Esophagus (tissue), 2 donors: ENCODE data around the gene PID1. TPM values are rescaled to one million over a fixed set of nuclear protein-coding genes. Genes with fewer than 3 reads are reported as not detected.
A peak's percentile ranks its signal among the peaks of the same experiment; 100 is the strongest.

Experiments
- H3K27ac ChIP-seq, 2 donors: one replicate each; pipeline ENCODE4 v1.5.1; 2013; ENCODE audit warnings: low read depth in 2 of 2, mild to moderate bottlenecking in 2 of 2, inconsistent platforms in 1 of 2, low read length in 1 of 2, moderate library complexity in 1 of 2
- H3K27me3 ChIP-seq, 2 donors: one replicate each; pipeline ENCODE4 v1.6.1; 2013; ENCODE audit warnings: low read length in 2 of 2, control low read depth in 1 of 2, mild to moderate bottlenecking in 1 of 2; ENCODE audit not compliant: insufficient read depth in 2 of 2, control insufficient read depth in 1 of 2
- H3K36me3 ChIP-seq, 2 donors: one replicate each; pipeline ENCODE4 v1.6.1; 2013; ENCODE audit warnings: low read length in 1 of 2; ENCODE audit not compliant: control insufficient read depth in 2 of 2, insufficient read depth in 2 of 2
- H3K4me1 ChIP-seq, 2 donors: one replicate each; pipeline ENCODE4 v1.6.1; 2013; ENCODE audit warnings: low read length in 1 of 2; ENCODE audit not compliant: control insufficient read depth in 2 of 2, insufficient read depth in 2 of 2
- H3K4me3 ChIP-seq, 2 donors: one replicate each; pipeline ENCODE4 v1.5.1; 2013; ENCODE audit warnings: low read length in 2 of 2, mild to moderate bottlenecking in 2 of 2, low read depth in 1 of 2, moderate library complexity in 1 of 2
- H3K9me3 ChIP-seq, 2 donors: one replicate each; pipeline ENCODE4 v1.6.1; 2013; ENCODE audit warnings: mild to moderate bottlenecking in 2 of 2, low read depth in 1 of 2, low read length in 1 of 2, moderate library complexity in 1 of 2; ENCODE audit not compliant: control insufficient read depth in 2 of 2, insufficient read depth in 1 of 2
- WGBS, 2 donors: extraction: QIAGEN DNeasy Blood & Tissue Kit; methylation state at CpG; one replicate each; pipeline ENCODE4 v1.1.7; 2013; 5-methylcytosine and 5-hydroxymethylcytosine counted together
- polyA plus RNA-seq, 2 donors: library from polyadenylated mRNA; stranded (reverse); fragments of 200-250 nt; gene quantifications; one replicate each; pipeline ENCODE4 v1.2.3, GENCODE V29; 2013
- donor health status: healthy with polysubstance abuse.
- donor health status: Bipolar disorder and iron deficiency.

The PID1 gene
- 1 to 10 TPM; 2.0 to 3.5 TPM for polyA plus RNA-seq

- Histone ChIP-seq H3K4me1 (peaks cover 0 to 3% of the 10 kb centered on the region in 2 donors), H3K9me3 (no peaks in the 10 kb centered on the region), H3K4me3 (peak within 1 kb of the TSS; percentile 53 to 57), H3K27ac (peak within 1 kb of the TSS; percentile 7 to 27), H3K36me3 (no peaks in the 10 kb centered on the region), H3K27me3 (no peaks in the 10 kb centered on the region)
- 3% methylated on average over 48 to 68 of the region's 68 CpGs for WGBS, 2 donors
Measured at GRCh38 chr2:229270551-229271410, at the start of gene PID1. PID1 (minus strand) TSS chr2:229271287; CDS start chr2:229271043, 244 bp downstream.

- H3K9me3 ChIP-seq, result no peaks in the 10 kb centered on the region
- 87 to 90% methylated on average over 3 of the region's 3 CpGs for WGBS, 2 donors
- no peaks in the 10 kb centered on the region for H3K36me3 ChIP-seq
- peaks cover 0 to 4% of the 10 kb centered on the region in 2 donors for H3K27me3 ChIP-seq
- H3K27ac ChIP-seq, result no peak overlapping the region
- H3K4me3 ChIP-seq, result no peak overlapping the region
- no peaks in the 10 kb centered on the region for H3K4me1 ChIP-seq
Measured at GRCh38 chr2:229319558-229319957, 48.5 kb upstream of the PID1 start.

GRCh38 chr2:229314117-229314516 is 43.0 kb upstream of the PID1 start:
- Histone ChIP-seq H3K9me3 (no peaks in the 10 kb centered on the region), H3K27ac (no peak overlapping the region), H3K4me3 (no peak overlapping the region), H3K36me3 (no peaks in the 10 kb centered on the region), H3K4me1 (no peaks in the 10 kb centered on the region), H3K27me3 (peaks cover 0 to 6% of the 10 kb centered on the region in 2 donors)
- 59 to 62% methylated on average over 5 of the region's 5 CpGs for WGBS, 2 donors

- H3K4me3 ChIP-seq, result no peak overlapping the region
- WGBS, 2 donors, result 45 to 51% methylated on average over 3 of the region's 3 CpGs
- no peaks in the 10 kb centered on the region for H3K9me3 ChIP-seq
- H3K27ac ChIP-seq, result no peak overlapping the region
- peaks cover 0 to 6% of the 10 kb centered on the region in 2 donors for H3K27me3 ChIP-seq
- H3K36me3 ChIP-seq, result no peaks in the 10 kb centered on the region
- H3K4me1 ChIP-seq, result no peaks in the 10 kb centered on the region
Measured at GRCh38 chr2:229313591-229313990, 42.5 kb upstream of the PID1 start.

GRCh38 chr2:229301237-229301636 is 30.1 kb upstream of the PID1 start:
- WGBS, 2 donors, result 42 to 45% methylated on average over 2 of the region's 2 CpGs
- Histone ChIP-seq H3K27me3 (peaks cover 0 to 4% of the 10 kb centered on the region in 2 donors), H3K4me1 (no peaks in the 10 kb centered on the region), H3K27ac (peak overlapping the region in 1 of 2 donors; percentile 13), H3K4me3 (no peak overlapping the region), H3K36me3 (no peaks in the 10 kb centered on the region), H3K9me3 (no peaks in the 10 kb centered on the region)

GRCh38 chr2:229300790-229301189 is 29.7 kb upstream of the PID1 start:
- no peak overlapping the region for H3K27ac ChIP-seq
- WGBS, 2 donors, result 52 to 53% methylated on average over 3 of the region's 3 CpGs

GRCh38 chr2:229300371-229300770 is 29.3 kb upstream of the PID1 start:
- Histone ChIP-seq H3K4me3 (no peak overlapping the region), H3K27me3 (peaks cover 0 to 4% of the 10 kb centered on the region in 2 donors), H3K36me3 (no peaks in the 10 kb centered on the region), H3K9me3 (no peaks in the 10 kb centered on the region), H3K4me1 (no peaks in the 10 kb centered on the region), H3K27ac (no peak overlapping the region)
- 46 to 59% methylated on average over 1 of the region's 1 CpG for WGBS, 2 donors

More at GRCh38 chr2:229300790-229301189, 29.7 kb upstream of the PID1 start:
- H3K36me3 ChIP-seq, result no peaks in the 10 kb centered on the region
- no peaks in the 10 kb centered on the region for H3K9me3 ChIP-seq
- no peaks in the 10 kb centered on the region for H3K4me1 ChIP-seq
- peaks cover 0 to 4% of the 10 kb centered on the region in 2 donors for H3K27me3 ChIP-seq
- no peak overlapping the region for H3K4me3 ChIP-seq

GRCh38 chr2:229297247-229297646 is 26.2 kb upstream of the PID1 start:
- no peaks in the 10 kb centered on the region for H3K36me3 ChIP-seq
- H3K4me3 ChIP-seq, result no peak overlapping the region
- no peaks in the 10 kb centered on the region for H3K9me3 ChIP-seq
- WGBS, 2 donors, result 46 to 55% methylated on average over 6 of the region's 6 CpGs
- H3K4me1 ChIP-seq, result no peaks in the 10 kb centered on the region
- H3K27me3 ChIP-seq, result peaks cover 0 to 4% of the 10 kb centered on the region in 2 donors
- H3K27ac ChIP-seq, result no peak overlapping the region

- WGBS, 2 donors, result 50 to 69% methylated on average over 3 of the region's 3 CpGs
- Histone ChIP-seq H3K36me3 (no peaks in the 10 kb centered on the region), H3K9me3 (no peaks in the 10 kb centered on the region), H3K4me1 (no peaks in the 10 kb centered on the region), H3K4me3 (no peak overlapping the region), H3K27ac (no peak overlapping the region), H3K27me3 (peaks cover 0 to 4% of the 10 kb centered on the region in 2 donors)
Measured at GRCh38 chr2:229296536-229296935, 25.4 kb upstream of the PID1 start.

- H3K27ac ChIP-seq, result no peak overlapping the region
- H3K27me3 ChIP-seq, result peaks cover 0 to 4% of the 10 kb centered on the region in 2 donors
- no peaks in the 10 kb centered on the region for H3K4me1 ChIP-seq
- H3K36me3 ChIP-seq, result no peaks in the 10 kb centered on the region
- H3K9me3 ChIP-seq, result no peaks in the 10 kb centered on the region
- no peak overlapping the region for H3K4me3 ChIP-seq
Measured at GRCh38 chr2:229296016-229296415, 24.9 kb upstream of the PID1 start.
